NOMO-1 treated with DMSO at 0.1 percent for 48 hours (cell line): Measurements from ENCODE around the gene PARP4.
"Not testable (repeated sequence)": the region's sequence is repeated elsewhere in the genome, so short reads cannot be mapped to it uniquely, and the experiment has no call there.

Source experiments
- DNase-seq: peaks from one replicate; lab custom pipeline; 2025; ENCODE audit not compliant: unreplicated experiment; lab: John Stamatoyannopoulos, UW

Gene PARP4

DNA sequence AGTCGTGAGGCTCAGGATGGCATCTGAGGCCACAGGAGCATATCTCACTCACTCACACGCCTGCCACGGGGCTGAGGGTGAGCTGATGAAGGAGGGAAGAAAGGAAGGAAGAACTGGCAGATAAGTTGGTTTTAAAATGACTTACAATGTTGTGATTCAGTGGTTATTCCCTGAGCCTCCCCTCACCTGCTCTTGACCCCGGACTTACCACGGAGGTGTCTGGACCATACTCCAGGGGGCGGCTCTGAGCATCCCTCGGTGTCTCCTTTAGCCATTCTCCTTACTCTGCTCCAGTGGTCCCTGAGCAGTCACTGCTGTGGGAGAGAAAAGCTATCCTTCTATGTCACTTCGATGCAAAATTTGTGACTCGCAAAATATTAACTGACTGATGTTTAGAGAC is 141.3 kb downstream of the PARP4 start:
- DNase-seq, result not testable (repeated sequence)
